Osteoblast (primary cell): ENCODE results near the gene NPHP1. TPM values are rescaled to one million over a fixed set of nuclear protein-coding genes. Genes with fewer than 3 reads are reported as not detected.
"Not testable (repeated sequence)": the region's sequence is repeated elsewhere in the genome, so short reads cannot be mapped to it uniquely, and the experiment has no call there.

Experiments
- DNase-seq: peaks from one replicate; pipeline ENCODE4 v3.0.0; 2011; ENCODE audit warnings: low spot score, mixed read lengths; ENCODE audit not compliant: insufficient read length; ENCODE audit errors: missing footprints
- H2AFZ ChIP-seq: 2 replicates; pipeline ENCODE4 v1.6.0; 2011; ENCODE audit warnings: mild to moderate bottlenecking, low read length
- H3K27ac ChIP-seq: 2 replicates; pipeline ENCODE4 v1.5.1; 2011; ENCODE audit warnings: mild to moderate bottlenecking, low read depth, low read length, moderate library complexity
- H3K27me3 ChIP-seq: 2 replicates; pipeline ENCODE4 v1.6.0; 2012; ENCODE audit warnings: mild to moderate bottlenecking, control low read depth, inconsistent platforms, low read length, moderate library complexity; ENCODE audit not compliant: insufficient read depth
- H3K36me3 ChIP-seq: 2 replicates; pipeline ENCODE4 v1.5.1; 2011; ENCODE audit warnings: mild to moderate bottlenecking, low read length, control low read depth, moderate library complexity; ENCODE audit not compliant: insufficient read depth
- H3K4me1 ChIP-seq: 2 replicates; pipeline ENCODE4 v1.5.1; 2011; ENCODE audit warnings: mild to moderate bottlenecking, low read length, control low read depth, moderate library complexity; ENCODE audit not compliant: insufficient read depth
- H3K4me2 ChIP-seq: 2 replicates; pipeline ENCODE4 v1.6.0; 2011; ENCODE audit warnings: mild to moderate bottlenecking, low read length; ENCODE audit not compliant: insufficient read depth
- H3K4me3 ChIP-seq: fragments of 200-600 bp; sonication (generic); 3 replicates; pipeline ENCODE4 v1.5.1; 2012; ENCODE audit warnings: mild to moderate bottlenecking, low read length, inconsistent platforms; ENCODE audit not compliant: insufficient read depth
- H3K79me2 ChIP-seq: 2 replicates; pipeline ENCODE4 v1.6.0; 2012; ENCODE audit warnings: mild to moderate bottlenecking, low read length, control low read depth, inconsistent platforms; ENCODE audit not compliant: insufficient read depth
- H3K9me3 ChIP-seq: 2 replicates; pipeline ENCODE4 v1.5.1; 2011; ENCODE audit warnings: low read depth, low read length, control low read depth
- H4K20me1 ChIP-seq: 2 replicates; pipeline ENCODE4 v1.6.0; 2012; ENCODE audit warnings: mild to moderate bottlenecking, low read length, control low read depth; ENCODE audit not compliant: insufficient read depth
- CTCF ChIP-seq: IDR thresholded peaks from 2 replicates; pipeline ENCODE4 v1.5.1; 2011; ENCODE audit warnings: mild to moderate bottlenecking, low read depth, low read length, moderate library complexity; ENCODE audit errors: extremely low read depth
- total RNA-seq: library from RNA; depleted of rRNA; stranded (reverse); fragments of >200 nt; gene quantifications from 2 replicates; pipeline ENCODE4 v1.2.3, GENCODE V29; 2012

The NPHP1 gene
- total RNA-seq, 1 donor = 7.6 TPM

DNA sequence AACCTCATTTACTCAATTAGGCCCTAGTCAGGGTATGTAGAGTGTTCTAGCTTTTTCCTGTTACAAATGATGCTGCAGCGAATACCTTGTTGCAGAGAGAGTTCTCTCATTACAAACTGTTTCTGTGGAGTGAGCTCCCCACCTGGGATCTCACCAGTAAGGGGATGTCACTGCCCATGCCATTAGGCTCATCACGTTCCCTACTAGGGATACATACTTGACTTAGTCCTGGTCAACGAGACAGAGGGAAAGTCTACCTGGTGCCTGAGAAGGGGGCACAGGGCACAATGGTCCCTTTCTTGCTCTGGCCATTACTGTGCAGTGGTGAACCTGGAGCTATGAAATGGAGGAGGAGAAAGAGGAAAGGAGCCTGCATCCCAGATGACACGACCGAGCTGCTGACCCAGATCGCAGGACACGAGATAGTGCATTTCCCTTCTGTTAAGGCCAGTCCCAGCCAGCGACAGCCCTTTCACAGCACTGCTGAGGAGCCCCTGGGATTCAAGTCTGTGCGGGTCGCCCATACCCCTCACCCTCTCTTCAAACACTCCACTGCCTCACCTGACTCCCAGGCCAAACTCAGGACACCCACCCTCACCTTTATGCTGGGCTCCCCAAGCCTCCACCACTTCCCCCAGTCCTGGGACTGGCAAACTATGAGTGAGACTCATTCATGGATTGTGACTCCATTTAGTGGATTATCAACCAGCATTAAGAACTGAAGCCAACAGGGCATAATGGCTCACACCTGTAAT is 105.2 kb downstream of the NPHP1 start:
- Histone ChIP-seq H3K27ac (peak overlapping the region; percentile 98), H3K4me2 (no peak overlapping the region)
- TF ChIP-seq CTCF = no peak

GRCh38 chr2:110099038-110099425 is 105.8 kb downstream of the NPHP1 start:
- no peak for TF ChIP-seq CTCF
- Histone ChIP-seq H3K27ac (no peak overlapping the region), H3K9me3 (no peaks in the 10 kb centered on the region), H3K4me1 (peaks cover 18% of the 10 kb centered on the region), H4K20me1 (no peaks in the 10 kb centered on the region), H2AFZ (no peak overlapping the region), H3K79me2 (no peaks in the 10 kb centered on the region), H3K4me2 (no peak overlapping the region), H3K27me3 (no peaks in the 10 kb centered on the region), H3K4me3 (no peak overlapping the region), H3K36me3 (no peaks in the 10 kb centered on the region)
- DNase-seq = no peak

More for the DNA sequence above, 105.2 kb downstream of the NPHP1 start:
- peaks cover 20% of the 10 kb centered on the region for H3K4me1 ChIP-seq
- no peaks in the 10 kb centered on the region for H4K20me1 ChIP-seq
- H3K36me3 ChIP-seq = no peaks in the 10 kb centered on the region
- DNase-seq = no peak
- H3K79me2 ChIP-seq = no peaks in the 10 kb centered on the region
- H3K9me3 ChIP-seq = no peaks in the 10 kb centered on the region
- no peak overlapping the region for H3K4me3 ChIP-seq
- no peak overlapping the region for H2AFZ ChIP-seq
- H3K27me3 ChIP-seq = no peaks in the 10 kb centered on the region

DNA sequence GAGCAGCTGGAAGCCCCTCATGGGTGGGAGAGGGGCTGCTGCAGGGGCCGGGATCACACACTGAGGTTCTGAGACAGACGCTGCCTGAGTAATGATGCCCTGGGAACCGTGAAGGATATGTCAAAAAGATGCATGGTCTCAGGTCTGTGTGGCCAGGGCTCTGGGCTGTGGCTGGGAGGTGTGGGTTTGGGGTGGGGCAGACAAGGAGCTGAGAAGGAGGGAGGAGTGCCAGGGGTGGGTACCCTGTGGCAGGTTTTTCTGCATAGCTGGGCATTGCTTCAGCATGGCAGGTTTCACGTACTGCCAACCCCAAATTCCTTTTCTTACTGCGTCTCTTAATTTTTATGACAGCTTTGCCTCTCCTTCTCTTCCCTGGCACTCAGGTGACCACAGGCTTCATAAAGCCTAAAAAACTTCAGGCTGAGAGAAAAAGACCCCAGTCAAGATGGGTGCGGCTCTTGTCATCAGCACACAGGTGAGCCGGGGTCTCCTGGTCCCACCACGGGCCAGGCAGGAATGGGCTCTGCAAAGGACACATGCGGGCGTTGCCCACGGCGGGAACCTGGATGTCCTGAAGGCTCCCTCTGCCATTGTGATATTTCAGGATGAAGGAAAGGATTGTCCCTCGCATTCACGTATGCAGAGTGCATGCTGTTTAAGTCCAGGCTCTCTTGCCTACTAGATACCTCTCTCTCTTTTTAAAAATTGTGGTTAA is 107.2 kb downstream of the NPHP1 start:
- no peak overlapping the region for H3K4me2 ChIP-seq
- peaks cover 16% of the 10 kb centered on the region for H3K4me1 ChIP-seq
- no peaks in the 10 kb centered on the region for H3K79me2 ChIP-seq
- no peak overlapping the region for H3K27ac ChIP-seq
- H3K9me3 ChIP-seq = no peaks in the 10 kb centered on the region
- TF ChIP-seq CTCF = no peak
- H3K27me3 ChIP-seq = no peaks in the 10 kb centered on the region
- no peak overlapping the region for H3K4me3 ChIP-seq
- H3K36me3 ChIP-seq = no peaks in the 10 kb centered on the region
- H4K20me1 ChIP-seq = no peaks in the 10 kb centered on the region
- no peak for DNase-seq
- no peak overlapping the region for H2AFZ ChIP-seq

DNA sequence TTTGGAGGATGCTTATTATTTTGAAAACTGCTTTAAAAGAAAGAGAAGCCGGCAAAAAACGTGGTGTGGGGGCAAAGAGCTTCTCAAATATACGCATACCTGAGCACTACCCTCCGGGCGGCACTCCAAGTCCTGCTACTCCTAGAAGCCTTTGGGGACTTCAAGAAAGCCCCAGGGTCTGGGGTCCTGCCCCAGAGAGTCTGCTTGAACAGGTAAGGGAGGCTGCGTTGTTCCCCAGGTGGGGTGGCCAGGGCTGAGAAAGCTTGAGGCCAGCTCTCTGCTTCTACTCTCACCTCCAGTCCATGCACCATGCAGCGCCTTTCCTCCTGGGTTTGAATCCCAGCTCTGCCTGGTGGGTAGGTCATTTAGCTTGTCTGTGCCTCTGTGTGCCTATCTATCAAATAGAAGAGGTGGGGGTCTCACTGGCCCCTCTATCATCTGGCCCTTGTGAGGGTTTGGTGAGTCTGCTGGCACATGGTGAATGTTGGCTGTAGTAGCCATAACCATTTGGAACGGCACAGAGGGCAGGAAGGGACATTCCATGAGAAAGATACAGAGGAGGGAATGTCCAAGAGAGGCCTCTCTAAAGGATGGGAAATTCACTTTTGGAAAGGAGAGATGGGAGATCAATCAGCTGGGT is 108.7 kb downstream of the NPHP1 start:
- Histone ChIP-seq H3K79me2 (no peaks in the 10 kb centered on the region), H3K4me3 (no peak overlapping the region), H4K20me1 (no peaks in the 10 kb centered on the region), H3K4me1 (peaks cover 4% of the 10 kb centered on the region), H3K27me3 (no peaks in the 10 kb centered on the region), H3K27ac (no peak overlapping the region), H3K36me3 (no peaks in the 10 kb centered on the region), H3K4me2 (no peak overlapping the region), H2AFZ (no peak overlapping the region), H3K9me3 (no peaks in the 10 kb centered on the region)
- DNase-seq = no peak
- no peak for TF ChIP-seq CTCF

DNA sequence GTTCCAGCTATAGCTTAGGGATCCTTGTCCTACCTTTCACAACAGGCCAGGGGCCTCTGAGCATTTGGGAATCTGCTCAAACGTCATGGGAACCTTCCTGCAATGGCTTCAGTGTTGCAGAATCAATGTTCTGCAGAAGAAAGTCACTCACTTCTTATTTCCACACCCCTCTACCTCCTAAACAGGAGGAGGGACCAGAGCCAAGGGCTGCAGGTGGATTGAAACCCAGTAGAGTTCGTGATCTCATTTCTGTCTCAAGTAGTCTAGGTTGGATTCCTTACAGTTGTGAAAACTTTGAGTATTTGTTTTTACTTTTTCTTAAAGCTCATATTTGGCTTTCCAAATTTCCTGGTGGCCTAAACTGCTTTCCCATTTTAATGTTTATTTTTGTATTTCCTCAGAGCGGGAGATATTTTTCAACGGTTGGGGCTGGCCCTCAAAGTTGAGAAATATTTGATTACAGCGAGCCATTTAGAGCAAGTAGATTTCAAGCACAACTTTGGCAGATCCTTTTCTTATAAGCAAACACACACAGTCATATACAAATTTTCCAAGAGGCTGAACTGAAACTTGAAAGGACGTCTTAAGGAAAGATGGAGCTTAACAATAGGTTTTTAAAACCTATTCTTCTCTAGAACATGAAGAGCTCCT is 109.8 kb downstream of the NPHP1 start:
- H4K20me1 ChIP-seq, H3K79me2 ChIP-seq, H3K4me1 ChIP-seq, H3K4me2 ChIP-seq, H3K36me3 ChIP-seq, H3K9me3 ChIP-seq, H3K27me3 ChIP-seq, DNase-seq, H3K4me3 ChIP-seq, H3K27ac ChIP-seq: not testable (repeated sequence)
- peak overlapping the region; percentile 42 for H2AFZ ChIP-seq
